ENCODE data around the gene MR1. TPM values are rescaled to one million over a fixed set of nuclear protein-coding genes. Genes with fewer than 3 reads are reported as not detected.

MR1 gene
- total and polyA plus RNA-seq, 9 of the 15 experiments (the other 6 are each of a cell fraction or from before 2014, with no cell fraction given): 9.7 to 21.7 (median 15.6) TPM

- TF ChIP-seq NCOA2 (IDR thresholded peaks at IDR 0.05; ENCODE audit: partially characterized antibody in 2 of 2): no peak
- TF ChIP-seq FOXK2 (conservative IDR thresholded peaks at IDR 0.05 in 1 of 2, IDR thresholded peaks at IDR 0.05 in 1 of 2; ENCODE audit: low read depth in 2 of 2): peak; percentile 86 to 87
- TF ChIP-seq DMBX1 (CRISPR knock-in tag; IDR thresholded peaks at IDR 0.05; ENCODE audit: borderline replicate concordance): no peak
- no peak for TF ChIP-seq ILK (tag; IDR thresholded peaks at IDR 0.05; ENCODE audit: borderline replicate concordance, low read depth)
- TF ChIP-seq NONO (IDR thresholded peaks at IDR 0.05; ENCODE audit: low read depth in 2 of 2, low read length in 1 of 2): no peak
- no peak for TF ChIP-seq NFE2 (IDR thresholded peaks at IDR 0.05; ENCODE audit: low read depth)
- no peak for TF ChIP-seq GMEB1 (CRISPR knock-in tag; IDR thresholded peaks at IDR 0.05)
- no peak for TF ChIP-seq ZNF707 (CRISPR knock-in tag; conservative IDR thresholded peaks at IDR 0.05)
- TF ChIP-seq MITF (IDR thresholded peaks at IDR 0.05): no peak
- TF ChIP-seq TAF1 (IDR thresholded peaks at IDR 0.05; ENCODE audit: control insufficient read depth, extremely low read depth, insufficient read depth, low read length, severe bottlenecking): peak; percentile 82
- no peak for TF ChIP-seq PCBP1 (IDR thresholded peaks at IDR 0.05; ENCODE audit: low read depth, low read length, poor library complexity, severe bottlenecking)
- TF ChIP-seq SNIP1 (IDR thresholded peaks at IDR 0.05; ENCODE audit: low read depth): no peak
- TF ChIP-seq MXI1 (IDR thresholded peaks at IDR 0.05; ENCODE audit: low read depth, low read length): no peak; the same call in 1 of the 2 replicates
- no peak for TF ChIP-seq ZNF639 (CRISPR knock-in tag; conservative IDR thresholded peaks at IDR 0.05 in 1 of 2, IDR thresholded peaks at IDR 0.05 in 1 of 2)
- TF ChIP-seq HDAC3 (IDR thresholded peaks at IDR 0.05; ENCODE audit: borderline replicate concordance, partially characterized antibody): no peak
- no peak for TF ChIP-seq XRCC4 (IDR thresholded peaks at IDR 0.05; ENCODE audit: extremely low read depth, insufficient read depth, insufficient read length)
- TF ChIP-seq LCOR (CRISPR knock-in tag; IDR thresholded peaks at IDR 0.05): 0 out of 2 replicates have a peak, but pooled peaks have one; percentile 20
- no peak for TF ChIP-seq ID3 (CRISPR knock-in tag; IDR thresholded peaks at IDR 0.05)
- no peak; the same call in 1 of the 2 replicates for TF ChIP-seq ID3 (tag; IDR thresholded peaks at IDR 0.05)
- no peak for TF ChIP-seq PCBP2 (IDR thresholded peaks at IDR 0.05; ENCODE audit: low read depth, low read length, poor library complexity, severe bottlenecking)
- TF ChIP-seq RBM25 (IDR thresholded peaks at IDR 0.05; ENCODE audit: low read depth, low read length, severe bottlenecking): no peak
- TF ChIP-seq ZNF274 (IDR thresholded peaks at IDR 0.05; ENCODE audit: borderline replicate concordance, low read depth, low read length): no peak
These were observed 11.9 kb upstream of the MR1 start (continued) for GRCh38 chr1:181021811-181022434.
